Iris pigment epithelial cell (primary cell): ENCODE data around the gene ZC2HC1C.
A peak's percentile ranks its signal among the peaks of the same experiment; 100 is the strongest.
"Not testable (repeated sequence)": the region's sequence is repeated elsewhere in the genome, so short reads cannot be mapped to it uniquely, and the experiment has no call there.

Experiments used
- DNase-seq: peaks from one replicate; pipeline ENCODE4 v3.0.0-alpha.2; 2011; ENCODE audit warnings: low read depth

Gene ZC2HC1C

GRCh38 chr14:75059642-75060041, 9.8 kb upstream of the ZC2HC1C start:
- peak; percentile 45 for DNase-seq

- DNase-seq, result no peak
These were observed 9.0 kb upstream of the ZC2HC1C start for GRCh38 chr14:75060420-75060819.

GRCh38 chr14:75063013-75063412, 6.4 kb upstream of the ZC2HC1C start:
- no peak for DNase-seq

- DNase-seq, result peak; percentile 84
These were observed 5.8 kb upstream of the ZC2HC1C start, which contains the start of gene ACYP1 for GRCh38 chr14:75063491-75064204. Gene ACYP1 (minus strand): TSS chr14:75064024. CDS start chr14:75063553, 471 bp downstream.

- DNase-seq, result no peak
These were observed 5.3 kb upstream of the ZC2HC1C start for GRCh38 chr14:75064205-75064567.

- no peak for DNase-seq
These were observed 2.8 kb upstream of the ZC2HC1C start for GRCh38 chr14:75066691-75067090.

- no peak for DNase-seq
These were observed 2.2 kb upstream of the ZC2HC1C start for GRCh38 chr14:75067212-75067611.

GRCh38 chr14:75067765-75068164, 1.7 kb upstream of the ZC2HC1C start:
- DNase-seq, result not testable (repeated sequence)

GRCh38 chr14:75068294-75069120, 934 bp upstream of the ZC2HC1C start:
- no peak for DNase-seq

GRCh38 chr14:75069811-75070145, 337 bp downstream of the ZC2HC1C start:
- no peak for DNase-seq

- DNase-seq, result peak; percentile 19
These were observed 942 bp downstream of the ZC2HC1C start for GRCh38 chr14:75070383-75070782.

- no peak for DNase-seq
These were observed 8.4 kb downstream of the ZC2HC1C start for GRCh38 chr14:75077794-75078193.

GRCh38 chr14:75079521-75079920, 10.1 kb downstream of the ZC2HC1C start:
- no peak for DNase-seq

- no peak for DNase-seq
These were observed 12.3 kb downstream of the ZC2HC1C start for GRCh38 chr14:75081660-75082229.

- DNase-seq, result no peak
These were observed 13.8 kb downstream of the ZC2HC1C start for GRCh38 chr14:75083271-75083670.

- DNase-seq, result no peak
These were observed 15.1 kb downstream of the ZC2HC1C start for GRCh38 chr14:75084513-75084912.

- no peak for DNase-seq
These were observed 18.7 kb downstream of the ZC2HC1C start for GRCh38 chr14:75088153-75088552.

- peak; percentile 46 for DNase-seq
These were observed 19.3 kb downstream of the ZC2HC1C start for GRCh38 chr14:75088566-75089373.

GRCh38 chr14:75090353-75090752, 20.9 kb downstream of the ZC2HC1C start:
- DNase-seq, result peak; percentile 25

GRCh38 chr14:75091251-75091650, 21.8 kb downstream of the ZC2HC1C start:
- DNase-seq, result no peak

GRCh38 chr14:75092698-75093097, 23.3 kb downstream of the ZC2HC1C start:
- no peak for DNase-seq

- no peak for DNase-seq
These were observed 25.5 kb downstream of the ZC2HC1C start for GRCh38 chr14:75094896-75095295.
